Measurements from ENCODE around the gene WBP1L.
"Not testable (repeated sequence)": the region's sequence is repeated elsewhere in the genome, so short reads cannot be mapped to it uniquely, and the experiment has no call there.

Gene WBP1L

DNA sequence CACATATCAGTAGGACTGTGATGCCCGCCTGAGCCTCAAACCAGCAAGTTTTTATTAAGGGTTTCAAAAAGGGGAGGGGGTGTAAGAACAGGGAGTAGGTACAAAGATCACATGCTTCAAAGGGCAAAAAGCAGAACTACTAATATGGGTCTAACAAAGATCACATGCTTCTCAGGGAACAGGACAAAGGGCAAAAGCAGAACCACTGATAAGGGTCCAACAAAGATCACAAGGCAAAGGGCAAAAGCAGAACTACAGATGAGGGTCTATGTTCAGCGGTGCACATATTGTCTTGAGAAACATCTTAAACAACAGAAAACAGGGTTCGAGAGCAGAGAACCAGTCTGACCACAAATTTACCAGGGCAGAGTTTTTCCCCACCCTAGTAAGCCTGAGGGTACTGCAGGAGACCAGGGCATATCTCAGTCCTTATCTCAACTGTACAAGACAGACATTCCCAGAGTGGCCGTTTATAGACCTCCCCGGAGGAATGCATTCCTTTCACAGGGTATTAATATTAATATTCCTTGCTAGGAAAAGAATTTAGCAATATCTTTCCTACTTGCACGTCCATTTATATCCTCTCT, 100.5 kb downstream of the WBP1L start:
- not testable (repeated sequence) for ATAC-seq

DNA sequence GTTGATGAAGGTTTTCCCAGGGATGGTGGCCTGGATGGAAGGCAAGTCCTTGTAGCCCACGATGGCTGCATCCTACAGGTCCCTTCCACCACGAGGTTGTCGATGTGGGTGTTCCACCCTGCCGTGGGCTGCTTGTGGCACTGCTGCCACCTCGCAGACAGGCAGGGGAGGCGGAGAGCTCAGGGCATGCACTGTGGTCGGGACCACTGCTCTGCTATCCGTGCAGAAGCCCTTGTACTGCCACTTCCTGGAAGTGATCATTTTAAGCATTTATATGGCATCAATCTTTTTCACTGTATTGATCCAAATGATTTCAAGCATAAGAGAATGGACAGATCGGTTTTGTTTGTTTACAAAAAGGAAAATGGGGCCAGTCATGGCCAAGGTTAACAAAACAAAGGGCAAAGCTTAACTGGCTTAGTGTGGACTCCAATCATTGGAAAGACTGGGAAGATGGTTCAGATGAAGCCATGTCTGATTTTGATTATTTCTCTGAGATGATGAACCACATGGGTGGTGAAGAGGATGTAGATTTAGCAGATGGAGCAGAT, 101.7 kb downstream of the WBP1L start:
- ATAC-seq: no peak

DNA sequence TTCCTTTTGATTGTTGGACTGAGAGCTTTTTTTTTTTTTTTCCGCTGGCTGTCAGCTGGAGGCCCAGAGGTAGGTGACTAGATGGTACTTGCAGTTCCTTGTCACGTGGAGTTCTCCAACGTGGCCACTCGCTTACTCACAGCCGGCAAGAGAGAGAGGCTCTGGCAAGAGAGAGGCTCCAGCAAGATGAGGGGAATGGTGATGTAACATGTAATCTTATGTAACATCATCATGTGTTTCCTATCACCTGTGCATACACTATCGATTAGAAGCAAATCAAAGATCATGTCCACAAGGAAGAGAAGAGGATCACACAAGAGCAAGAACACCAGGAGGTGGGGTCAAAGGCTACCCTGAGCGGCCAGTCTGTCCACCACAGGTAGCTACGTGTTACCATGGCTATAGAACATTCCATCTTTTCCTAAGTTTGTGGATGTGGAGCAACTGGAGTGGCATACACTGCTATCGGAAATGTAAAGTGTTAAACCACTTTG, 106.3 kb downstream of the WBP1L start:
- ATAC-seq: no peak

DNA sequence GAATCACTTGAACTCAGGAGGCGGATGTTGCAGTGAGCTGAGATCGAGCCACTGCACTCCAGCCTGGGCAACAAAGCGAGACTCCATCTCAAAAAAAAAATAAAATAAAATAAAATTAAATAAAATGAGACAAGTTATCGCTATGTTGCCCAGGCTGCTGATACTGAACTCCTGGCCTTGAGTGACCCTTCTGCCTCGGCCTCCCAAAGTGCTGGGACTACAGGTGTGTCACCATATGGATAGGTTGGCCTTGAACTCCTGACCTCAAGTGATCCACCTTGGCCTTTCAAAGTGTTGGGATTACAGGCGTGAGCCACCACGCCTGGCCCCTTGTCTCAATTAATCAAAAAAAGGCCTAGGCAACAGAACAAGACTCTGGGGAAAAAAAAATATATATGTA, 109.5 kb downstream of the WBP1L start:
- ATAC-seq: not testable (repeated sequence)

DNA sequence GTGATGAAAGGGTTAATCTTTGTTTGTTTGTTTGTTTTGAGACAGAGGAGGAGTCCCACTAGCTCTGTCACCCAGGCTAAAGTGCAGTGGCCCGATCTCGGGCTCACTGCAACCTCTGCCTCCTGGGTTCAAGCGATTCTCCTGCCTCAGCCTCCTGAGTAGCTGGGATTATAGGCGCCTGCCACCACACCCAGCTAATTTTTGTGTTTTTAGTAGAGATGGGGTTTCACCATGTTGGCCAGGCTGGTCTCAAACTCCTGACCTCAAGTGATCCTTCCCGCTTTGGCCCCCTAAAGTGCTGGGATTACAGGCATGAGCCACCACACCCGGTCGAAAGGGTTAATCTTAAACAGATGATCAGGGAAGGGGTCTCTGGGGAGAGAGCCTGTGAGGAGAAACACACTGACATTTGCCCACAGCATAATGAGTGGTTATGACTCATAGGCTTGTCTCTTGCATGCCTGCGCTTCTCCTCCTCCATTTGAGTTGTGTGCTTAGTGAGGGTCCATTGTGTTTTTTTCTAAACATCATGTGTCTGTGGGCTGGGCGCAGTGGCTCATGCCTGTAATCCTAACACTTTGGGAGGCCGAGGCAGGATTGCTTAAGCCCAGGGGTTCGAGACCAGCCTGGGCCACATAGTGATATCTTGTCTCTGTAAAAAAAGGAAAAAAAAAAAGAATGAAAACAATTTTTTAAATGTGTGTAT, 112.1 kb downstream of the WBP1L start:
- not testable (repeated sequence) for ATAC-seq

DNA sequence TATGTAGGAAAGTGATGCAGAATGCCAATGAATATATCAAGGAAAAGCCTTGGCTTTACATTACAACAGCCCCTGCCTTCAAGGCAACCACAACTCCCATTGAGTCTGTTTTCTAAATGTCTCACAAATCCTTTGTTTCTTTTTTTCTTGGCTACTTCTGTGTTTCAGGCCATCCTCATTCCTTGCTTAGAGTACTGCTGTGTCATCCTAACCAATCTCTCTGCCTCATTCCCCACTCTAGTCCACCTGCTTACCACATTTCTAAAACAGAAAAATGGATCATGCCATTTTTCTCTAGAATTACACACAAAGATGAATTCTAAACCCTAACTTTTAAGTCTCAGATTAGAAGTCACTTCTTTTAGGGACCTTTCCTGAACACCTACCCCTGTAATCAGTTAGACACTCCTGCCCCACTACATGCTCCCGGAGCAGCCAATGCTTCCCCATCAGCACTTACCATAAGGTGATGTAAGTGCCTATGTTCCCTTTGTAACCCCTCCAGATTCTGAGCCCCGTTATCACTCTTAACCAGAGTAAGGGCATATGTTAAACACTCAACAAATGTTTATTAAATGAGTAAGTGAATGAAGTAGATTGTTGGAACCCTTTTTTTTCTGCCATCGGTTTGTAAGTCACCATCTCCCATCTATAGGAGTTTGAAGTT, 113.1 kb downstream of the WBP1L start:
- ATAC-seq: no peak

DNA sequence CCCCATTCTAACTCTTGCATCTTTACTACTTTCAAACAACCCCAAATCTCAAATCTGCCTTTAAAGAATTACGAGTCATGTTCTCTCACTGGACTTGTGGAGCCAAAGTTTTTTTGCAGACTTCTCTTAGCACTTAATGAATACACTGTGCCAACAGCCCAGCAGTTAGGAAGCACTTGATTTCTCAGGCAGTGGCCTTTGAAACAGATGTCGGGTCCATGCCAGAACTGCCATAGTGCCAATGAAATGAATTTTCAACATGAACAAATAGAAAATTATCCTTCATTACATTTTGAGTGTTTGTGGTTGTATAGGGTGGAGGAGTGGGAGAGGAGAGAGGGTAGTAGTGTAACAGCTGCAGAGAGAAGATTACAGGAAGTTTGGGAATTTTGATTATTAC, 116.2 kb downstream of the WBP1L start:
- ATAC-seq: no peak

DNA sequence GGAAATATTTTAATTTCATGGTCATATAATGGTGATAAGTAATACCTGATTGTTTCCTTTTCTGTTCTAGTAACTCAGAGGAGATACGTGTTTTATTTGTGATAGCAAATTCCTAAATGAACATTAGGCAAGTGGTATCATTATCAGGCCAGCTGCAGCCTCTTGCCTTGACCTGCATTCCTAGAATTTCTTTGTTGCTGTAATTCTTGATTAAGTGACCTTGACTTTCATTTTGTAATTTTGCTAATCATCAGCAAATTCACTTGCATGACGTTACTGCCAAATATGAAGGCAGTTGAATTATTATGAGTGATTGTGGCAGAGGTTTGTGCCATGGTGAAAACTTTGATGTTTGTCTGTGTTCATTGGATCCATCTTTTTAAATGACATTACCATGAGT, 119.9 kb downstream of the WBP1L start:
- no peak for ATAC-seq

DNA sequence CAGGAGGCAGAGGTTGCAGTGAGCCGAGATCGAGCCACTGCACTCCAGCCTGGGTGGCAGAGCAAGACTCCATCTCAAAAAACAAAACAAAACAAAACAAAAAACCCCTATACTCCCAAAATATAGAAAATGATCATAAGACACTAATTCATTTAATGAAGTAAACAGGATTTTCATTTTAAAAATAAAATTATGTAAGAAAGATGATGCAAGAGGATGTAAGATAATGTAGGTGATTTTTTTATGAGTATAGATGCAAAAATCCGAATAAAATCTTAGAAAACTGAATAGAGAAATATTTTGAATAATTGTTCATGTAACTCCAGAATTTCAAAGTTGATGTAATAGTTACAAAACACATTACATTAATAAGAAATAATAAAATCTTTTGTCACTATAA, 121.9 kb downstream of the WBP1L start:
- ATAC-seq: no peak

Measured in activated CD4-positive, CD25-positive, alpha-beta regulatory T cell treated with anti-CD3 and anti-CD28 coated beads, Interleukin-2, amount 50 U/mL, for 24 hours (primary cell).